GM18907 (cell line): ENCODE measurements around the gene PARD6B.
"Not testable (repeated sequence)": the region's sequence is repeated elsewhere in the genome, so short reads cannot be mapped to it uniquely, and the experiment has no call there.

Experiments used
- ATAC-seq: cut with Tn5 transposase; IDR thresholded peaks from one replicate; pipeline ENCODE4 v1.9.1; 2021; ENCODE audit warnings: mild to moderate bottlenecking, moderate library complexity; ENCODE audit not compliant: unreplicated experiment

The PARD6B gene

GRCh38 chr20:50731055-50731929 is at the start of gene PARD6B:
TSS of gene PARD6B (plus strand) at chr20:50731580. CDS start at chr20:50731787, 207 bp downstream.
- ATAC-seq, result peak; percentile 89

GRCh38 chr20:50682065-50682464 is 49.3 kb upstream of the PARD6B start:
- no peak for ATAC-seq

GRCh38 chr20:50682947-50683530 is 48.3 kb upstream of the PARD6B start:
- ATAC-seq, result no peak

GRCh38 chr20:50683570-50683969 is 47.8 kb upstream of the PARD6B start:
- ATAC-seq, result no peak

- ATAC-seq, result no peak
Observed at GRCh38 chr20:50686821-50687220, 44.6 kb upstream of the PARD6B start.

GRCh38 chr20:50688256-50688975 is 43.0 kb upstream of the PARD6B start:
- no peak for ATAC-seq

GRCh38 chr20:50689864-50690649 is 41.3 kb upstream of the PARD6B start:
- no peak for ATAC-seq

- ATAC-seq, result no peak
Observed at GRCh38 chr20:50690650-50691572, 40.5 kb upstream of the PARD6B start, which contains the start of gene RIPOR3. TSS of gene RIPOR3 (minus strand) at chr20:50691542. CDS start at chr20:50691128, 414 bp downstream.

GRCh38 chr20:50691573-50692551 is 39.5 kb upstream of the PARD6B start:
- ATAC-seq, result no peak

GRCh38 chr20:50692552-50692933 is 38.8 kb upstream of the PARD6B start:
- no peak for ATAC-seq

- ATAC-seq, result no peak
Observed at GRCh38 chr20:50693001-50693400, 38.4 kb upstream of the PARD6B start.

- no peak for ATAC-seq
Observed at GRCh38 chr20:50694379-50695134, 36.8 kb upstream of the PARD6B start.

- ATAC-seq, result no peak
Observed at GRCh38 chr20:50695135-50695872, 36.1 kb upstream of the PARD6B start.

GRCh38 chr20:50698255-50698654 is 33.1 kb upstream of the PARD6B start:
- not testable (repeated sequence) for ATAC-seq

GRCh38 chr20:50699688-50700087 is 31.7 kb upstream of the PARD6B start:
- no peak for ATAC-seq

GRCh38 chr20:50701041-50701963 is 30.1 kb upstream of the PARD6B start:
- no peak for ATAC-seq
